Hepatocyte (in vitro differentiated cells): Measurements from ENCODE around the gene PRRC2A. TPM values are rescaled to one million over a fixed set of nuclear protein-coding genes. Genes with fewer than 3 reads are reported as not detected.
A peak's percentile ranks its signal among the peaks of the same experiment; 100 is the strongest.

Experiments
- DNase-seq: peaks from one replicate; pipeline ENCODE4 v3.0.0-alpha.2; 2016; ENCODE audit warnings: low spot score
- H2AFZ ChIP-seq: fragments of 200-600 bp; sonication (generic); 2 replicates; pipeline ENCODE4 v1.6.0; 2016; ENCODE audit warnings: antibody characterized with exemption, mild to moderate bottlenecking
- H3K27ac ChIP-seq: fragments of 200-600 bp; sonication (generic); 2 replicates; pipeline ENCODE4 v1.5.1; 2016; ENCODE audit warnings: mild to moderate bottlenecking
- H3K27me3 ChIP-seq: fragments of 200-600 bp; sonication (generic); 2 replicates; pipeline ENCODE4 v1.6.1; 2016
- H3K36me3 ChIP-seq: fragments of 200-600 bp; sonication (generic); replicated peaks from 2 replicates; pipeline ENCODE4 v1.5.1; 2016; ENCODE audit warnings: low read depth; ENCODE audit not compliant: insufficient read depth
- H3K4me1 ChIP-seq: fragments of 200-600 bp; sonication (generic); 2 replicates; pipeline ENCODE4 v1.5.1; 2016; ENCODE audit warnings: mild to moderate bottlenecking, moderate library complexity; ENCODE audit not compliant: insufficient read depth
- H3K4me2 ChIP-seq: fragments of 200-600 bp; sonication (generic); 2 replicates; pipeline ENCODE4 v1.6.0; 2016
- H3K4me3 ChIP-seq: fragments of 200-600 bp; sonication (generic); 2 replicates; pipeline ENCODE4 v1.5.1; 2016; ENCODE audit warnings: mild to moderate bottlenecking
- H3K79me2 ChIP-seq: fragments of 200-600 bp; sonication (generic); 2 replicates; pipeline ENCODE4 v1.6.0; 2017; ENCODE audit warnings: mild to moderate bottlenecking
- H3K9me2 ChIP-seq: fragments of 200-600 bp; sonication (generic); replicated peaks from 2 replicates; pipeline ENCODE4 v1.6.0; 2017; ENCODE audit warnings: mild to moderate bottlenecking; ENCODE audit not compliant: insufficient read depth
- H3K9me3 ChIP-seq: fragments of 200-600 bp; sonication (generic); 2 replicates; pipeline ENCODE4 v1.5.1; 2016; ENCODE audit warnings: low read depth, mild to moderate bottlenecking
- H4K20me1 ChIP-seq: fragments of 200-600 bp; sonication (generic); 2 replicates; pipeline ENCODE4 v1.6.0; 2016; ENCODE audit warnings: mild to moderate bottlenecking; ENCODE audit not compliant: insufficient read depth, poor library complexity, severe bottlenecking
- CTCF ChIP-seq: fragments of 200-600 bp; sonication (generic); IDR thresholded peaks from 2 replicates; pipeline ENCODE4 v1.5.1; 2016; ENCODE audit warnings: antibody characterized with exemption, mild to moderate bottlenecking; ENCODE audit not compliant: poor library complexity
- EZH2 ChIP-seq: fragments of 200-600 bp; sonication (generic); IDR thresholded peaks from 2 replicates; pipeline ENCODE4 v1.6.1; 2016; ENCODE audit warnings: antibody characterized with exemption, mild to moderate bottlenecking, borderline replicate concordance
- EZH2phosphoT487 ChIP-seq: fragments of 200-600 bp; sonication (generic); IDR thresholded peaks from one replicate; pipeline ENCODE4 v1.6.1; 2018; ENCODE audit warnings: antibody characterized with exemption, mild to moderate bottlenecking, low read depth, moderate library complexity; ENCODE audit not compliant: unreplicated experiment, severe bottlenecking
- WGBS: methylation state at CpG from one replicate; pipeline ENCODE4 v1.1.6; 2016; ENCODE audit warnings: low lambda C conversion rate; ENCODE audit errors: missing lambda C conversion rate; 5-methylcytosine and 5-hydroxymethylcytosine counted together
- polyA plus RNA-seq: library from polyadenylated mRNA; unstranded; fragments of >200 nt; fragmentation: Nextera tagmentation; extraction: Ambion mirVana; gene quantifications from 2 replicates; pipeline ENCODE4 v1.2.1, GENCODE V29; 2016
- total RNA-seq: library from RNA; depleted of rRNA; stranded (reverse); fragments of >200 nt; gene quantifications from 2 replicates; pipeline ENCODE4 v1.2.3, GENCODE V29; 2014

Gene PRRC2A
- total and polyA plus RNA-seq, 2 experiments from 2014 or later: 47.5 to 50.2 TPM

- H3K36me3 ChIP-seq: no peaks in the 10 kb centered on the region
- H2AFZ ChIP-seq: no peak overlapping the region
- no peaks in the 10 kb centered on the region for H3K79me2 ChIP-seq
- H3K4me3 ChIP-seq: no peak overlapping the region
- H3K9me3 ChIP-seq: no peaks in the 10 kb centered on the region
- no peak overlapping the region for H3K4me2 ChIP-seq
- H3K9me2 ChIP-seq: no peaks in the 10 kb centered on the region
- H3K27ac ChIP-seq: no peak overlapping the region
- TF ChIP-seq CTCF (no peak), EZH2 (no peak), EZH2phosphoT487 (no peak)
- DNase-seq: no peak
- H3K4me1 ChIP-seq: peaks cover 2% of the 10 kb centered on the region
- no peaks in the 10 kb centered on the region for H4K20me1 ChIP-seq
- H3K27me3 ChIP-seq: no peaks in the 10 kb centered on the region
- WGBS: 98% methylated on average over 3 of the region's 3 CpGs
Observed at GRCh38 chr6:31579119-31579505, 41.4 kb upstream of the PRRC2A start.

- Histone ChIP-seq H3K27me3 (no peaks in the 10 kb centered on the region), H4K20me1 (no peaks in the 10 kb centered on the region), H3K4me2 (peak overlapping the region; percentile 95), H3K9me3 (no peaks in the 10 kb centered on the region), H2AFZ (no peak overlapping the region), H3K9me2 (no peaks in the 10 kb centered on the region), H3K4me3 (no peak overlapping the region), H3K36me3 (no peaks in the 10 kb centered on the region), H3K4me1 (peaks cover 2% of the 10 kb centered on the region), H3K79me2 (no peaks in the 10 kb centered on the region), H3K27ac (no peak overlapping the region)
- no peak for DNase-seq
- 91% methylated on average over 8 of the region's 8 CpGs for WGBS
- TF ChIP-seq EZH2 (no peak), CTCF (no peak), EZH2phosphoT487 (no peak)
Observed at GRCh38 chr6:31579546-31580437, 40.7 kb upstream of the PRRC2A start.

- no peaks in the 10 kb centered on the region for H3K36me3 ChIP-seq
- no peak for DNase-seq
- H4K20me1 ChIP-seq: no peaks in the 10 kb centered on the region
- peak overlapping the region; percentile 91 for H3K4me3 ChIP-seq
- 50% methylated on average over 11 of the region's 11 CpGs for WGBS
- no peaks in the 10 kb centered on the region for H3K79me2 ChIP-seq
- peaks cover 2% of the 10 kb centered on the region for H3K4me1 ChIP-seq
- H3K4me2 ChIP-seq: peak overlapping the region; percentile 95
- H3K9me3 ChIP-seq: no peaks in the 10 kb centered on the region
- H3K27me3 ChIP-seq: no peaks in the 10 kb centered on the region
- peak overlapping the region; percentile 94 for H2AFZ ChIP-seq
- TF ChIP-seq EZH2 (no peak), CTCF (no peak), EZH2phosphoT487 (no peak)
- peak overlapping the region; percentile 88 for H3K27ac ChIP-seq
- no peaks in the 10 kb centered on the region for H3K9me2 ChIP-seq
Observed at GRCh38 chr6:31580438-31580740, 40.1 kb upstream of the PRRC2A start.
